HG03571 (cell line): Measurements from ENCODE around the gene HNRNPM.
"Not testable (repeated sequence)": the region's sequence is repeated elsewhere in the genome, so short reads cannot be mapped to it uniquely, and the experiment has no call there.

Source experiments
- ATAC-seq: cut with Tn5 transposase; IDR thresholded peaks from one replicate; pipeline ENCODE4 v1.9.1; 2021; ENCODE audit not compliant: unreplicated experiment

HNRNPM gene

GRCh38 chr19:8444677-8445487 is at the start of gene HNRNPM:
Gene HNRNPM, plus strand, starts transcription at chr19:8444975. Its CDS starts 24 bp downstream, at chr19:8444999.
- ATAC-seq = peak; percentile 71

- no peak for ATAC-seq
Observed at GRCh38 chr19:8395621-8396082, 49.1 kb upstream of the HNRNPM start.

- ATAC-seq = no peak
Observed at GRCh38 chr19:8396185-8396562, 48.6 kb upstream of the HNRNPM start.

- no peak for ATAC-seq
Observed at GRCh38 chr19:8396563-8397203, 48.1 kb upstream of the HNRNPM start.

- no peak for ATAC-seq
Observed at GRCh38 chr19:8397271-8397670, 47.5 kb upstream of the HNRNPM start.

- no peak for ATAC-seq
Observed at GRCh38 chr19:8397746-8398310, 46.9 kb upstream of the HNRNPM start.

- no peak for ATAC-seq
Observed at GRCh38 chr19:8398311-8398771, 46.4 kb upstream of the HNRNPM start.

- ATAC-seq = no peak
Observed at GRCh38 chr19:8399681-8400188, 45.0 kb upstream of the HNRNPM start.

GRCh38 chr19:8401981-8402411 is 42.8 kb upstream of the HNRNPM start:
- no peak for ATAC-seq

GRCh38 chr19:8403098-8403819 is 41.5 kb upstream of the HNRNPM start:
- no peak for ATAC-seq

GRCh38 chr19:8403820-8404109 is 41.0 kb upstream of the HNRNPM start:
- no peak for ATAC-seq

- ATAC-seq = no peak
Observed at GRCh38 chr19:8404391-8405151, 40.2 kb upstream of the HNRNPM start.

- ATAC-seq = not testable (repeated sequence)
Observed at GRCh38 chr19:8410718-8411117, 34.1 kb upstream of the HNRNPM start.

GRCh38 chr19:8412783-8413628 is 31.8 kb upstream of the HNRNPM start, which contains the start of gene MARCHF2:
Gene MARCHF2, plus strand, starts transcription at chr19:8413305. Its CDS starts 8,536 bp downstream, at chr19:8421841.
- ATAC-seq = peak; percentile 97

- ATAC-seq = no peak
Observed at GRCh38 chr19:8413629-8413995, 31.2 kb upstream of the HNRNPM start.

- ATAC-seq = no peak
Observed at GRCh38 chr19:8416796-8417195, 28.0 kb upstream of the HNRNPM start.

GRCh38 chr19:8421484-8422461 is 23.0 kb upstream of the HNRNPM start:
- no peak for ATAC-seq

- ATAC-seq = no peak
Observed at GRCh38 chr19:8423817-8424223, 21.0 kb upstream of the HNRNPM start.
